GM20000 (cell line): ENCODE measurements around the gene UBL7.

Source experiments
- DNase-seq: peaks from one replicate; pipeline ENCODE4 v3.0.0; 2012; ENCODE audit warnings: low spot score
- CTCF ChIP-seq: IDR thresholded peaks from 2 replicates; pipeline ENCODE4 v1.5.1; 2012; ENCODE audit warnings: mild to moderate bottlenecking, control low read depth; ENCODE audit errors: extremely low read depth, missing control alignments

Gene UBL7

GRCh38 chr15:74403991-74404563, 56.9 kb downstream of the UBL7 start:
- TF ChIP-seq CTCF = no peak
- DNase-seq = peak; percentile 74

GRCh38 chr15:74403588-74403919, 57.4 kb downstream of the UBL7 start:
- DNase-seq = no peak
- TF ChIP-seq CTCF = no peak

- TF ChIP-seq CTCF = no peak
- DNase-seq = peak; percentile 74
These were observed 57.9 kb downstream of the UBL7 start for GRCh38 chr15:74402873-74403587.

- TF ChIP-seq CTCF = no peak
- no peak for DNase-seq
These were observed 58.6 kb downstream of the UBL7 start for GRCh38 chr15:74402337-74402841.

- DNase-seq = no peak
- no peak for TF ChIP-seq CTCF
These were observed 59.8 kb downstream of the UBL7 start for GRCh38 chr15:74400915-74401757.

- TF ChIP-seq CTCF = no peak
- no peak for DNase-seq
These were observed 60.6 kb downstream of the UBL7 start for GRCh38 chr15:74400313-74400860.
